HG03558 (cell line): ENCODE results near the gene SOX15.

Experiments
- ATAC-seq: cut with Tn5 transposase; IDR thresholded peaks from one replicate; pipeline ENCODE4 v1.9.1; 2021; ENCODE audit warnings: moderate number of reproducible peaks; ENCODE audit not compliant: unreplicated experiment; ENCODE audit errors: extremely low read depth

SOX15 gene

DNA sequence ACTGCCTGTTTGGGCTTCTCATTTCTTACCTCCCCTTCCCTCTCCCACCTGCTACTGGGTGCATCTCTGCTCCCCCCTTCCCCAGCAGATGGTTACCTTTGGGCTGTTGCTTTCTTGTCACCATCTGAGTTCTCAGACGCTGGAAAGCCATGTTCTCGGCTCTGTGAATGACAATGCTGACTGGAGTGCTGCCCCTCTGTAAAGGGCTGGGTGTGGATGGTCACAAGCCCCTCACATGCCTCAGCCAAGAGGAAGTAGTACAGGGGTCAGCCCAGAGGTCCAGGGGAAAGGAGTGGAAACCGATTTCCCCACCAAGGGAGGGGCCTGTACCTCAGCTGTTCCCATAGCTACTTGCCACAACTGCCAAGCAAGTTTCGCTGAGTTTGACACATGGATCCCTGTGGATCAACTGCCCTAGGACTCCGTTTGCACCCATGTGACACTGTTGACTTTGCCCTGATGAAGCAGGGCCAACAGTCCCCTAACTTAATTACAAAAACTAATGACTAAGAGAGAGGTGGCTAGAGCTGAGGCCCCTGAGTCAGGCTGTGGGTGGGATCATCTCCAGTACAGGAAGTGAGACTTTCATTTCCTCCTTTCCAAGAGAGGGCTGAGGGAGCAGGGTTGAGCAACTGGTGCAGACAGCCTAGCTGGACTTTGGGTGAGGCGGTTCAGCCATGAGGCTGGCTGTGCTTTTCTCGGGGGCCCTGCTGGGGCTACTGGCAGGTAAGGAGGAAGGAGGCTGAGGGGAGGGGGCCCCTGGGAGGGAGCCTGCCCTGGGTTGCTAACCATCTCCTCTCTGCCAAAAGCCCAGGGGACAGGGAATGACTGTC lies 10.7 kb downstream of the SOX15 start, which contains the start of gene CD68:
Gene CD68 (plus strand): TSS at position 638 of the 833 bp plus-strand sequence. CDS start 40 bp downstream, at position 678.
- ATAC-seq, result no peak

DNA sequence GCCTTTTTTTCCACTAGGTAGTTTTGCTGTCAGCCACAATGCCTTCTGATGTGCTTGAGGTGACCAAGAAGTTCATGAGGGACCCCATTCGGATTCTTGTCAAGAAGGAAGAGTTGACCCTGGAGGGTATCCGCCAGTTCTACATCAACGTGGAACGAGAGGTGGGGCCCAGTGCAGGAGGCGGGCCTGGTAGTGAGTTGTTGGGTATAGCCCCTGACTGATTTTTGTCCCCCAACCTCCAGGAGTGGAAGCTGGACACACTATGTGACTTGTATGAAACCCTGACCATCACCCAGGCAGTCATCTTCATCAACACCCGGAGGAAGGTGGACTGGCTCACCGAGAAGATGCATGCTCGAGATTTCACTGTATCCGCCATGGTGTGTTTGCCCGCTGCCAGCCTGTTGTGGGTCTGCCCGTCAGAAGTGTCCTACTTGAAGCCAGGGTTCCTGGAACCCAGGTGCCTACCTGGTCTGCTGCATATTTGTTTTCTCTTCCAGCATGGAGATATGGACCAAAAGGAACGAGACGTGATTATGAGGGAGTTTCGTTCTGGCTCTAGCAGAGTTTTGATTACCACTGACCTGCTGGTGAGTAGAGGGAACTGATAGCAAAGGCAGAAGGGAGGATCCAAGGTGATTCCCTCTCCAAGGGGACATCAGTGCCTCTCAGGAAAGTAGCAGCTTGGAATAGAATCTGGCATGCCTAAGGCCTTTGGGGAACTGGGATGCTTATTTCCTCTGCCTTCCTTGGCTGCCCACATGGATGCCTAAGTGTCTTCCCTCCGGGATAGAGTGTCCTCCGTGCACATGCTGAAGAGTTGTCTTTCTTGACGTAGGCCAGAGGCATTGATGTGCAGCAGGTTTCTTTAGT lies 12.3 kb downstream of the SOX15 start:
- no peak for ATAC-seq

DNA sequence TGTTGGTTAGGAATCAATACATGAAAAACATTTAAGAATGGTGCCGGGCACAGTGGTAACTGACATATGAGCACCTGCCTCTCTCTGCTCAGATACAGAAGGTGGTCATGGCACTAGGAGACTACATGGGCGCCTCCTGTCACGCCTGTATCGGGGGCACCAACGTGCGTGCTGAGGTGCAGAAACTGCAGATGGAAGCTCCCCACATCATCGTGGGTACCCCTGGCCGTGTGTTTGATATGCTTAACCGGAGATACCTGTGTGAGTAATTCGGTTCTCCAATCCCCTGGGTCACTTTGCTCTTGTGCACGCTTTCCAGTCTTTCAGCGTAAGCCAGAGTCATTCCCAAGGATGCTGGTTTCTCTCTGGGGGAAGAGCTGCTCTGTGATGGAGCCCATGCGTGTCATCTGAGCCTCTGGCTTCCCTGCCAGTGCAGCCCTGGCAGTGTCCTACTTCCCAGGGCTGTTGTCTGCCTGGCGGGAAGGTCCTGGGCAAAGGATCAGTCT lies 13.4 kb downstream of the SOX15 start:
- no peak for ATAC-seq

DNA sequence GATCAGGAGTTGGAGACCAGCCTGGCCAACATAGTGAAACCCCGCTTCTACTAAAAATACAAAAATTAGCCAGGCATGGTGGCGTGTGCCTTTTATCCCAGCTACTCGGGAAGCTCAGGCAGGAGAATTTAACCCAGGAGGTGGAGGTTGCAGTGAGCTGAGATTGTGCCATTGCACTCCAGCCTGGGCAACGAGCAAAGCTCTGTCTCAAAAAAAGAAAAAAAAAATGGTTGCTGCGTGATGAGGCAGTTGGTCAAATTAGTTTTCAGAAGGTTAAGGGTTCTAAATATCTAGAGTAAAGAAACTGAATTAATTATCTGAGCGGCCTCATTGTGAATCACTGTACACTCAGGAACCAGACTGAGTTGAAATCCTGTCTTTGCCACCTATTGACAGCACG lies 13.9 kb downstream of the SOX15 start:
- no peak for ATAC-seq

DNA sequence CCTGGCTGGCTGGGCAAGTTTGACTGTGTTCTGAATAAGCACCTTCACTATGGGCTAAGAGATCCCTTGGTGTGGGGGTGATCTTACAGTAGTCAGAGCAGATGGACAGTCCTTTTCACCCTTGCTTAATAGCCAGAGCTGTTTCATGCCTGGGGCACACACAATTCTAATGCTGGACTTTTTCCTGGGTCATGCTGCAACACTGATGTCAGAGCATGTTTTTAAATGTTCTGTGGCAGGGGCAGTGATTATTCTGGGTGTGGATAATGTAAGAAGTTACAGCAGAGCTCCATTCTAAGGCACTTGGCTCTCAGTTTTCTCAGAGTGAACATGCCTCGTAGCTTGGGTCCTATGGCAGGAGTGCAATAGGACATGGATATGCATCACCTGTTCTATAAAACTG lies 14.4 kb downstream of the SOX15 start:
- ATAC-seq, result no peak

DNA sequence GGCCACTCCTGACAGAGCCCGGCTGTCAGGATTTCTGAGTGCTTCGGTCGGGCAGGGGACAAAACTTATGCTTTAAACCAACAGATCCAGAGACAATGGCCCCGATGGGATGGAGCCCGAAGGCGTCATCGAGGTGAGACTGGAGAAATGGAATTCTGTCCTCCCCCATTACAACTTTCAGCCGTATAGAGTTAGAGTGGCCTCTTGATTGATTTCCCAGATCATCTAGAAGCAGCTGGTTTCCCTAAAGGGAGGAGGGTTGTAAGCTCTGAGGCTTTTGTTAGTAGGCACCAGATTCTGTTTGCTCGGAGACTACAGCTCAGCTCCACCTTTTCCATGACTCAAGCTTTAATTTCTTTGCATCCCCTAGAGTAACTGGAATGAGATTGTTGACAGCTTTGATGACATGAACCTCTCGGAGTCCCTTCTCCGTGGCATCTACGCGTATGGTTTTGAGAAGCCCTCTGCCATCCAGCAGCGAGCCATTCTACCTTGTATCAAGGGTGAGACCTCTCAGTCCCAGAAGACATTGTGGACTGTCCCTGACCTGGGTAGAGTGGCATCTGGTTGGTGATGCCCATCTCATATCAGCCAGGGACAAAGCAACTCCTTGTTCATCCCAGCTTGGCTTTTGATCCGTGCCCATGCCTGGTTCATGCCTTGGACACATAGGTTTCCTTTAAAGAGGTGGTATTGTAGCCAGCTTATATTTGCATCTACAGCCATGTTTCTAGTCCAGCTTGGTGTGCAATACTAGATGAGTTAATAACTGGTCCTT lies 15.5 kb downstream of the SOX15 start:
- ATAC-seq, result no peak

DNA sequence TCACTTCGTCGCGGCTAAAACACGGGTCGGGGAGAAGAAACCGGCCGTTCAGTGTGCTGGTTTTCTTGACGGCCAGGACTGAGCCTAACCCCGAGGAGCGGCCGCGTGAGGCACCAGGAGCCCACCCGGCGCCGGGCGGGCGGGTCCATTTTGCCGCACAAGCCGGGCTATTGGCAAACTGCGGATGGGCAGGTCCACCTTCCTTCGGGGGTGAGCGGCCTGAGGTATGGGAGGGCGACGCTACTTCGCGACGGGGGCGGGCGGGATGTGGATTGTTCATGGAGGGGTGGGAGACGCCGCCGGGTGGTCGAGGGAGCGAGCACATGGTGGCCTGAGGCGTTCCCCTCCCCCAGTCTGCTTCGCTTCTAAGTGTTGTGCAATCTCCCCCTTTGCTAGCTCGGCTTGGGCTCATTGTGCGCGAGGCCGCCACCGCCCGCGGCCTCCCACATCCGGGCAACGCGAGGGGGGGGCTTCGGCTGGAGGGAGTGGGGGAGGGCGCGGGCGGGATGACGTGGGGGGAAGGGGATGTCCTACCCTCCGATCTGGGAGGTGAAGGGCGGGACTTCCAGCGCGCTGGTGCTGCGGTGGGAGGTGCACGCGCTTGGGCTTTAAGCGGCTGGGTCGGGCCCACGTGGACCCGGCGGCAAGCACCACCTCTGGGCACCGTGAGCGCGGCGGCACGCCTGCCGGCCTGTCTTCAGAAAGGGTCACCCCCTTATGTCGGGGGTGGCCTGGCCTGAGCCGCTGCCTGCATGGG lies 16.4 kb downstream of the SOX15 start:
- ATAC-seq, result no peak

DNA sequence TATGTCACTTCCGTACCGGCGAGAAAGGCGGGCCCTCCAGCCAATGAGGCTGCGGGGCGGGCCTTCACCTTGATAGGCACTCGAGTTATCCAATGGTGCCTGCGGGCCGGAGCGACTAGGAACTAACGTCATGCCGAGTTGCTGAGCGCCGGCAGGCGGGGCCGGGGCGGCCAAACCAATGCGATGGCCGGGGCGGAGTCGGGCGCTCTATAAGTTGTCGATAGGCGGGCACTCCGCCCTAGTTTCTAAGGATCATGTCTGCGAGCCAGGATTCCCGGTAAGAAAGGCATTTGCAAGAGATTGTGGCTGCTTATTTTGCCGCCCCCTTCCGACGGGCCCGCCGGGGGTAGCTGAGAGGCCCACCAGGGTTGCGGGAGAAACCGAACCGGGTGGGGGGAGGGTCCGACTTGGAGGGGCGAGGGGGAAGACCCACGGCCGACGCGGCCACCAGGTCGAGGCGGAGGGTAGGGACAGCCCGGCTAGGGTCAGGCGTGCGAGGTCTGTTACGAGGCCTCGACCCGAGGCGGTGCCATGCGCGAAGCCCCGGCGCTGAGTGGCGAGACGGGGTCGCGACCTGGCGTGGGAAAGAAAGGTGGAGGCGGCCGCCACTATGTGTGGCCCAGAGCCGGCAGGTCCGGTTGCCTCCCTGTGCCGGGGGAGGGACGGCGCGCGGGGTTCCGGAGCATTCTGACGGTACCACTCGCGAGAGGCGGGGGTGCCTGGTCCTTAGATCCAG lies 17.1 kb downstream of the SOX15 start:
- peak; percentile 76 for ATAC-seq

DNA sequence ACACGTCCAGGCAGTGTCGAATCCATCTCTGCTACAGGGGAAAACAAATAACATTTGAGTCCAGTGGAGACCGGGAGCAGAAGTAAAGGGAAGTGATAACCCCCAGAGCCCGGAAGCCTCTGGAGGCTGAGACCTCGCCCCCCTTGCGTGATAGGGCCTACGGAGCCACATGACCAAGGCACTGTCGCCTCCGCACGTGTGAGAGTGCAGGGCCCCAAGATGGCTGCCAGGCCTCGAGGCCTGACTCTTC lies 17.6 kb downstream of the SOX15 start:
- ATAC-seq, result no peak

DNA sequence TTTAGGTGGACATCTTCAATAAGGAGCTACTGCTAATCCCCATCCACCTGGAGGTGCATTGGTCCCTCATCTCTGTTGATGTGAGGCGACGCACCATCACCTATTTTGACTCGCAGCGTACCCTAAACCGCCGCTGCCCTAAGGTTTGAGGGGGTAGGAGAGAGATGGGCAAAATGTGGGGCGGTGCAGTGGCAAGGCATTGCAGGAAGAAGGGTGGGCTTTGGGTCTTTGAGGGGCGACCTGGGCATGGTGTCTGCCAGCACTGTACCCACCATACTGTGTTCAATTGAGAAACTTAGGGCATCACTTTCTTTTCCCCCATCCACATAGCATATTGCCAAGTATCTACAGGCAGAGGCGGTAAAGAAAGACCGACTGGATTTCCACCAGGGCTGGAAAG lies 19.5 kb downstream of the SOX15 start:
- ATAC-seq, result no peak

DNA sequence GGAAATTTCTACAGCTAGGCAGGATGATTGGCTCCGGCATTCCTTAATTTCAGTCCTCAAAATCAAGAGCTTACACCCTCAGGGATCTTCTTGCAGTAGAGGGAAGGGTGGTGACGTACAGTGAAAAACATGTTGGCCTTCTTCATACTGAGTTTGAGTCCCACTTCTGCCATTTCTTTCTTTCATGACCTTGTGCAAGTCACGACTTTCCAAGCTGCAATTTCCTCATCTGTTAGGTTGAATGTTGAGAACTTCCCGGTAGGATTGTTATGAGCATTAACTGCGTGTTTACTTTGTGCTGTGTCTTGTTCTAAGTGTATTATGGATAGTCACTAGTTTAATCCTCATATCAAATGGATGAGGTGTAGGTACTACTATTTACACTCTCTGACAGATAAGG lies 20.3 kb downstream of the SOX15 start:
- ATAC-seq, result no peak

DNA sequence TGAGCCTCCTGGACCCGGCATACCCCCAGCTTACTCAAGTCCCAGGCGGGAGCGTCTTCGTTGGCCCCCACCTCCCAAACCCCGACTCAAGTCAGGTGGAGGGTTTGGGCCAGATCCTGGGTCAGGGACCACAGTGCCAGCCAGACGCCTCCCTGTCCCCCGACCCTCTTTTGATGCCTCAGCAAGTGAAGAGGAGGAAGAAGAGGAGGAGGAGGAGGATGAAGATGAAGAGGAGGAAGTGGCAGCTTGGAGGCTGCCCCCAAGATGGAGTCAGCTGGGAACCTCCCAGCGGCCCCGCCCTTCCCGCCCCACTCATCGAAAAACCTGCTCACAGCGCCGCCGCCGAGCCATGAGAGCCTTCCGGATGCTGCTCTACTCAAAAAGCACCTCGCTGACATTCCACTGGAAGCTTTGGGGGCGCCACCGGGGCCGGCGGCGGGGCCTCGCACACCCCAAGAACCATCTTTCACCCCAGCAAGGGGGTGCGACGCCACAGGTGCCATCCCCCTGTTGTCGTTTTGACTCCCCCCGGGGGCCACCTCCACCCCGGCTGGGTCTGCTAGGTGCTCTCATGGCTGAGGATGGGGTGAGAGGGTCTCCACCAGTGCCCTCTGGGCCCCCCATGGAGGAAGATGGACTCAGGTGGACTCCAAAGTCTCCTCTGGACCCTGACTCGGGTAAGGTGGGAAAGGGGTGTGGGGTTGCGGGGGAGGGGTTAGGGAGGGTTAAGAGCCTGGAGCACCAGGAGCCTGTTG lies 26.6 kb downstream of the SOX15 start:
- ATAC-seq, result no peak

DNA sequence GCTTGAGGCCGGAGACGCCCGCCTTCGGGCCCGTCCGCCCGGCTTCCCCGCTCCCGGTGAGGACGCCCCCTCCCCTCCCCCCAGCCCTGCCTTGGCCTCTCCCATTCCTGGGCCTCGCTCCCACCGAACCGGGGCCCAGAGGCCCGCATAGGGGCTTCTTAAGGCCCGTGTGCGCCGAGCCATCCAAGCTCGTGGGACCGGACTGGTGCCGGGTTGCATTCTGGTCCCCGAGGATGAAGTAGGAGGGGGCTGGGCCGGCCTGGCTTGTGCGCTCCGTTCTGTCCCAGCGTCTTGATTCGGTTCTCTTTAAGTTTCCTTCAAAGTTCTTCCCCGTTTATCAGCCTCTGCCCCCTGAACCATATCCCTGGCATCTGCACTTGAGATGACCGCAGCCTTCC lies 27.7 kb downstream of the SOX15 start:
- no peak for ATAC-seq

DNA sequence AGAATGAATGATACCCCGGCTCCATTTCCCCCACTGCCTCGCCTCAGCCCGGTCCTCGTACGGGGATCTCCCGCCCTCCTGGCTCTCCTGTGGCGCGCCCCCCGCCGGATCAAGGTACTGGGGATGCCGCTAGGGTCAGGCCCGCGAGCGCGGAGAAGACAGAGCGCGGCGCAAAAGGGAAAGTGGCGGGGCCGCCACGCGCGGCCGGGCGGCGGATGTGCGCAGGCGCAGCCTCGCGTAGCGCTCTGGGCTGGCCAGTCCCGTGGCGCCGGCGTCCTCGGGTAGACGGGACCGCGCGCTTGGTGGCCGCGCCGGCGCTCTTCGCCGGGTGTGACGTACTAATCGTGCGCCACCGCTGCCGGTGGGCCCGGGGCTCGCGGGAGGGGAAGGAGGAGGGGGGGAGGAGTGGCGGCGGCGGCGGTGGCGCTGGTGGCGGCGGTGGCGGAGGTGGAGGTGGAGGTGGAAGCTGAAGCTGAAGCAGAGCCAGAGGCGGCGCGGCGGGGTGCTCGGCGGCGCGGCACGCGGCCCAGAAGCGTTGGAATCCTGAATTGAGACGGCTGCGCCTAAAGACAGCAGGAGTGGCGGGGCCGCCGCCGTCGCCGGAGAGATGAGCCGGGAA lies 28.2 kb downstream of the SOX15 start, which contains the start of gene SENP3:
Gene SENP3 (plus strand): TSS at position 331 of the 619 bp plus-strand sequence. CDS start 1,158 bp downstream, outside the sequence.
- no peak for ATAC-seq

DNA sequence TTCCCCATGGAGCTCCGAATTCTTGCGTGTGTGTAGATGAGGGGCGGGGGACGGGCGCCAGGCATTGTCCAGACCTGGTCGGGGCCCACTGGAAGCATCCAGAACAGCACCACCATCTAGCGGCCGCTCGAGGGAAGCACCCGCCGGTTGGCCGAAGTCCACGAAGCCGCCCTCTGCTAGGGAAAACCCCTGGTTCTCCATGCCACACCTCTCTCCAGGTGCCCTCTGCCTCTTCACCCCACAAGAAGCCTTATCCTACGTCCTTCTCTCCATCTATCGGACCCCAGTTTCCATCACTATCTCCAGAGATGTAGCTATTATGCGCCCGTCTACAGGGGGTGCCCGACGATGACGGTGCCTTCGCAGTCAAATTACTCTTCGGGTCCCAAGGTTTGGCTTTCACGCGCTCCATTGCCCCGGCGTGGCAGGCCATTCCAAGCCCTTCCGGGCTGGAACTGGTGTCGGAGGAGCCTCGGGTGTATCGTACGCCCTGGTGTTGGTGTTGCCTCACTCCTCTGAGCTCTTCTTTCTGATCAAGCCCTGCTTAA lies 28.8 kb downstream of the SOX15 start:
- no peak for ATAC-seq

DNA sequence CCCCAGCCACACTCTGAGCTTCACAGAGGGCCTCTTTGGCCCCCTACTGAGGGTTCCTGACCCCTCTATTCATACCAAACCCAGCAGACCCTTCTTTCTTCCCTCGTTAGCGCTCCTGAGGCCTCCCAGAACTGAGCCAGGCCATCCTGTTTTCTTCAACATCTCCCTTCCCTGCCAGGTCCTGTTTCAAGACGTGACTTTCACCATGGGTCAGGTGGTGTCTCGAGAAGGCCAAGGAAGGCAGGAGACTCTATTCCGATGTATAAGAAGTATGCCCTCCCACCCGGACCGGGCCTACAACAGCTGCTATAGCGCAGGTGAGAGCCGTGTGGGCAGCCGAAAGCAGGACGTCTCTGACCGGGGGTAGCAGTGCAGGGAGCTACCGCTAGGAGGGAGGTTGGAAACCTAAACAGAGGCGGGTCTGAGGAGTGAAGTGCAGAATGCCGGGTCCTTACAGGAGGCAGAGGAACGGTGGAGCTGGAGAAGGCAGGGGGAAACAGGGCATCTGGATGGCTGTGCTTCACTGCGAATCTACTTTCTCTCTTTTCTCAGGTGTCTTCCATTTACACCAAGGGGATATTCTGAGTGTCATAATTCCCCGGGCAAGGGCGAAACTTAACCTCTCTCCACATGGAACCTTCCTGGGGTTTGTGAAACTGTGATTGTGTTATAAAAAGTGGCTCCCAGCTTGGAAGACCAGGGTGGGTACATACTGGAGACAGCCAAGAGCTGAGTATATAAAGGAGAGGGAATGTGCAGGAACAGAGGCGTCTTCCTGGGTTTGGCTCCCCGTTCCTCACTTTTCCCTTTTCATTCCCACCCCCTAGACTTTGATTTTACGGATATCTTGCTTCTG lies 29.5 kb downstream of the SOX15 start:
- ATAC-seq, result no peak
